Amygdala (tissue), 56 donors: ENCODE results near the gene H6PD.
A peak's percentile ranks its signal among the peaks of the same experiment; 100 is the strongest.

ENCODE experiments used
- DNase-seq, 56 donors: peaks; one replicate each; lab custom pipeline; 2025; lab: John Stamatoyannopoulos, UW

The H6PD gene

GRCh38 chr1:9204156-9204720 lies 30.3 kb upstream of the H6PD start:
- DNase-seq: no peak

GRCh38 chr1:9207086-9207485 lies 27.5 kb upstream of the H6PD start:
- no peak for DNase-seq

- no peak for DNase-seq
Measured at GRCh38 chr1:9207715-9208114, 26.9 kb upstream of the H6PD start.

- no peak for DNase-seq
Measured at GRCh38 chr1:9211291-9211811, 23.2 kb upstream of the H6PD start.

- DNase-seq: no peak
Measured at GRCh38 chr1:9212735-9213134, 21.8 kb upstream of the H6PD start.

- DNase-seq: no peak
Measured at GRCh38 chr1:9213956-9214355, 20.6 kb upstream of the H6PD start.

- DNase-seq: no peak
Measured at GRCh38 chr1:9218917-9219316, 15.7 kb upstream of the H6PD start.

GRCh38 chr1:9222846-9223625 lies 11.5 kb upstream of the H6PD start:
- DNase-seq: no peak

- no peak for DNase-seq
Measured at GRCh38 chr1:9224664-9225410, 9.7 kb upstream of the H6PD start.

- DNase-seq: no peak
Measured at GRCh38 chr1:9225411-9225785, 9.2 kb upstream of the H6PD start.

- no peak for DNase-seq
Measured at GRCh38 chr1:9228609-9229008, 6.0 kb upstream of the H6PD start.

- DNase-seq: no peak
Measured at GRCh38 chr1:9229549-9229948, 5.0 kb upstream of the H6PD start.

- DNase-seq: no peak
Measured at GRCh38 chr1:9230869-9231533, 3.6 kb upstream of the H6PD start.

- DNase-seq: no peak
Measured at GRCh38 chr1:9231648-9232332, 2.8 kb upstream of the H6PD start.

- peak in 37 of 56 donors; percentile 14 to 77 (median 53) for DNase-seq
Measured at GRCh38 chr1:9233241-9233941, 1.2 kb upstream of the H6PD start.

GRCh38 chr1:9233942-9234222 lies 692 bp upstream of the H6PD start:
- no peak for DNase-seq

- DNase-seq: no peak
Measured at GRCh38 chr1:9235096-9235459, 504 bp downstream of the H6PD start.

GRCh38 chr1:9235560-9235959 lies 986 bp downstream of the H6PD start:
- no peak for DNase-seq

GRCh38 chr1:9238134-9238533 lies 3.6 kb downstream of the H6PD start:
- DNase-seq: no peak

GRCh38 chr1:9238550-9238949 lies 4.0 kb downstream of the H6PD start:
- DNase-seq: peak in 1 of 56 donors; percentile 11
